Germinal center (tissue), 1 donor: ENCODE measurements around the gene LCN2.
"Not testable (repeated sequence)": the region's sequence is repeated elsewhere in the genome, so short reads cannot be mapped to it uniquely, and the experiment has no call there.

Experiments
- DNase-seq: peaks from one replicate; pipeline ENCODE4 v3.0.0; 2012; ENCODE audit warnings: mixed read lengths, low spot score

The LCN2 gene

GRCh38 chr9:128149001-128149701 is at the start of gene LCN2:
Gene LCN2 (plus strand): TSS chr9:128149453. CDS start chr9:128149526, 73 bp downstream.
- DNase-seq = no peak

DNA sequence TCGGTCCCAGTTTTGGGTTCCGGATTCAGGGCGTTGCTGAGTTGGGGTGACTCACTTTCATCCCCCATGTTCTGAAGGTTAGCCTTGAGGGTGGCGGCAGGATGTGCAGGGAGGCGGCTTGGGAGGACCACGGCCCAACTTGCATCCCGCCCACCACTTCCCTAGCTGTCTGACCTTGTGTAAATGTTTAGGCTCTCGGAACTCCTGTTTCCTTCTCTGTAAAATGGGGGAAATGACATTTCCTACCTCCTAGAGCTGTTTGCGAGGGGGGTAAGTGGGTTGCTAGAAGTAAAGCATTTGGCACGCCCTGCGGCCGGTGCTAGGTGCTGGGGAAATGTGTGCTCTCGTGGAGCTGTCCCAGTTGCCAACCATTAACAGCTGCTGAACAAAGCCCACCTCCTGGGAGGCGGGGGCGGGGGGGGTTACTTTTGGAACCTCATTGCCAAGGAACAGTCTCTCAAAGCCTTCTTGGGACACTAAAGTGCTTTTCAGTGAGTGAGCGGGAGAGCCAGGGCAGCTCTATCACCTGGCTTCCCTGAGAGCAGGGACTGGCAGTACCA is 49.2 kb upstream of the LCN2 start:
- no peak for DNase-seq

GRCh38 chr9:128100581-128100980 is 48.7 kb upstream of the LCN2 start:
- no peak for DNase-seq

- no peak for DNase-seq
These were observed 48.0 kb upstream of the LCN2 start for GRCh38 chr9:128101231-128101661.

- no peak for DNase-seq
These were observed 47.6 kb upstream of the LCN2 start for GRCh38 chr9:128101690-128102089.

DNA sequence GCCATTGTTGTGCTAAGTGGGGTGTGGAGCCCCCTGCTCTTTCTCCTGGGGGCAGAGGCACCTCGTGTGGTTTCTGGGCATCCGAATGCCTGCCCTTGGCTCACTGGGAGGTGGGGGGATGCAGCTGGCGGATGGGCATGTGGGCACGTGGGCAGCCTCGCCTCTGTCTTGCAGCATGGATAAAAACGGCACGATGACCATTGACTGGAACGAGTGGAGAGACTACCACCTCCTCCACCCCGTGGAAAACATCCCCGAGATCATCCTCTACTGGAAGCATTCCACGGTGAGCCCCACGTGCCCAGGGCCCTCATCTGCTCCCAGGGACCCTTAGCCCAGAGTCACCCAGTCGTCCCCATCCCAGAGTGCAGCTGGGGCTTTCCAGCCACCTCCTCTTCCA is 47.1 kb upstream of the LCN2 start:
- DNase-seq = no peak

GRCh38 chr9:128102861-128103588 is 46.2 kb upstream of the LCN2 start:
- DNase-seq = no peak

DNA sequence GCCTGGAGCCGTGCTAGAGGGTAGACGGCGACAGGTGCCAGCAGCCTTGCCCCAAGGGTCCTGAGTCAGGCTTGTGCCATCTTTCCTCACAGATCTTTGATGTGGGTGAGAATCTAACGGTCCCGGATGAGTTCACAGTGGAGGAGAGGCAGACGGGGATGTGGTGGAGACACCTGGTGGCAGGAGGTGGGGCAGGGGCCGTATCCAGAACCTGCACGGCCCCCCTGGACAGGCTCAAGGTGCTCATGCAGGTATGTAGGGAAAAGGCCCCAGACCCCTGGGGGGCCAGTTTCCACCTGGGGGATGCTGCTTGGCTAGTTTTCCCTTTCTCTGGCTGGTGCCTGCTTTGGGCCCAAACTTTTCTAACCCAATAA is 45.7 kb upstream of the LCN2 start:
- no peak for DNase-seq

DNA sequence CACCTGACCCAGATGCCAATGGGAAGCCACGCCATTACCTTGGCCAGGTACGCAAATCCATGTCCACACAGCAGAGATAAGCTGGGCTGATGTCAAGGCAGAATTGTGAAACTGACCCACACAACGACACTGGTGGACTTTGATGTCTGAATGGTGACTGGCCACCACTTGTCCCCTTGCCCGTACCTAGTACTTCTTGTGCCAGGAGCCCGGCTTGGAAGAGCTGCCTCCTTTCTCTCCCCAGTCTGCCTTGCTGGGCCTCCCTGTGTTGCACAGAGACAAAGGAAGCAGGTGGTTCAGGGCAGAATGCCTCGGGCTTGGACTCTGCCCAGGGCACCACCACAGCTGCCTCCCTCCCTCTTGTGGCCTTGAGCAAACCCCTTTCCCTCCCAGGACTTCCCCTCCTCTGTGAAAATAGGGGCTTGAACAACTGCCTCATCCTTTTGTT is 45.1 kb upstream of the LCN2 start:
- no peak for DNase-seq

DNA sequence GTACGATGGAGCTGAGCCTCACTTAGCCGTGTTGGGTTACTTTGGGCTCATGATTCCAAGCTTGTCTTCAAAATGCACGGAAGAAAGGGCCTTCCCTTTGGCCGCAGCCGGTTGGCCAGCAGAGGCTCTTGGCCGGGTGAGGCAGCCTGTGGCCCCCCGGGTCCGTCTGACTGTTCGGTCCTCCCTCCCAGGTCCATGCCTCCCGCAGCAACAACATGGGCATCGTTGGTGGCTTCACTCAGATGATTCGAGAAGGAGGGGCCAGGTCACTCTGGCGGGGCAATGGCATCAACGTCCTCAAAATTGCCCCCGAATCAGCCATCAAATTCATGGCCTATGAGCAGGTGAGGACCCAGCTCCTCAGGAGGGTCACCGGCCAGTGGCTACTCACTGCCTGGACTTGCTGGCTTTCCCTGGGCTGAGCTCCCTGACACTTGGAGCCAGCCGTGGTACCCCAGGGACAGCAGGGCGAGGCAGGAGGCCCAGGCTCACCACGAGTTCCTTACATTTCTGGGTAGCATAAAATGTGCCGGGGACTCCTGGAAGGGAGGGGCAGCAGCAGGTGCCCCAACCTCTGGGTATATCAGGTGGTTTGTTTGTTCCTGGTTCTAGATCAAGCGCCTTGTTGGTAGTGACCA is 43.6 kb upstream of the LCN2 start:
- DNase-seq = no peak

DNA sequence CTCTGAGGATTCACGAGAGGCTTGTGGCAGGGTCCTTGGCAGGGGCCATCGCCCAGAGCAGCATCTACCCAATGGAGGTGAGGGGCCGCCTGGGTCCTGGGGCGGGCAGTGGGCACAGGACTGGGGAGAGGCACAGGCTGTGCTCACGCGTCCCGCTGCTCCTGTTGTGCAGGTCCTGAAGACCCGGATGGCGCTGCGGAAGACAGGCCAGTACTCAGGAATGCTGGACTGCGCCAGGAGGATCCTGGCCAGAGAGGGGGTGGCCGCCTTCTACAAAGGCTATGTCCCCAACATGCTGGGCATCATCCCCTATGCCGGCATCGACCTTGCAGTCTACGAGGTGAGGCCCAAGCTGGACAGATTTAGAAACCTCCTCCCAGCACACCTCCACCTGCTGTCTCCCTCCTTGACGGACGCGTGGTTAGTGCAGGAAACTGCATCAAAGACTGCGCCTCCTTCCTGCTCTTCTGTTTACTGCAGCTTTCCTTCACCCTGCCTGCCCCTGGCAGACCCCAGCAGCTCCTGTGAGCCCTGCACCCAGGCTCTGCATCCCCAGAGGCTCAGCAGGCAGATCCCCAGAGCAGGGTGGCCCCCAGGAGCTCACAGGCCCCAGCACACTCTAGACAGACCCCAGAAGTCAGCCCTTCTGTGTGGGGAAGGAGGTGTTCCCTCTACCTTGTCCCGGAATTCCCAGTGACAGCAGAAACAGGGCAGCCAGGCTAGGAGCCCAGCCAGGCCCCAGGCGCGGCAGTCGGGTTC is 42.9 kb upstream of the LCN2 start:
- DNase-seq = no peak

DNA sequence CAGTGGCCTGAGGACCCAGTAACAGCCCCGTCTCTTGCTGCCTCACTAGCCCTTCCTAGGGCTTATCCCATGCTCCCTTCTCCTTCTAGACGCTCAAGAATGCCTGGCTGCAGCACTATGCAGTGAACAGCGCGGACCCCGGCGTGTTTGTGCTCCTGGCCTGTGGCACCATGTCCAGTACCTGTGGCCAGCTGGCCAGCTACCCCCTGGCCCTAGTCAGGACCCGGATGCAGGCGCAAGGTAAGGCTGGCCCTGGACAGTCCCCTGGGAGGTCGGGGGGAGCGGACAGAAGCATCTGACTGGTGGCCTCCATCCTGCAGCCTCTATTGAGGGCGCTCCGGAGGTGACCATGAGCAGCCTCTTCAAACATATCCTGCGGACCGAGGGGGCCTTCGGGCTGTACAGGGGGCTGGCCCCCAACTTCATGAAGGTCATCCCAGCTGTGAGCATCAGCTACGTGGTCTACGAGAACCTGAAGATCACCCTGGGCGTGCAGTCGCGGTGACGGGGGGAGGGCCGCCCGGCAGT is 42.2 kb upstream of the LCN2 start:
- DNase-seq = no peak

DNA sequence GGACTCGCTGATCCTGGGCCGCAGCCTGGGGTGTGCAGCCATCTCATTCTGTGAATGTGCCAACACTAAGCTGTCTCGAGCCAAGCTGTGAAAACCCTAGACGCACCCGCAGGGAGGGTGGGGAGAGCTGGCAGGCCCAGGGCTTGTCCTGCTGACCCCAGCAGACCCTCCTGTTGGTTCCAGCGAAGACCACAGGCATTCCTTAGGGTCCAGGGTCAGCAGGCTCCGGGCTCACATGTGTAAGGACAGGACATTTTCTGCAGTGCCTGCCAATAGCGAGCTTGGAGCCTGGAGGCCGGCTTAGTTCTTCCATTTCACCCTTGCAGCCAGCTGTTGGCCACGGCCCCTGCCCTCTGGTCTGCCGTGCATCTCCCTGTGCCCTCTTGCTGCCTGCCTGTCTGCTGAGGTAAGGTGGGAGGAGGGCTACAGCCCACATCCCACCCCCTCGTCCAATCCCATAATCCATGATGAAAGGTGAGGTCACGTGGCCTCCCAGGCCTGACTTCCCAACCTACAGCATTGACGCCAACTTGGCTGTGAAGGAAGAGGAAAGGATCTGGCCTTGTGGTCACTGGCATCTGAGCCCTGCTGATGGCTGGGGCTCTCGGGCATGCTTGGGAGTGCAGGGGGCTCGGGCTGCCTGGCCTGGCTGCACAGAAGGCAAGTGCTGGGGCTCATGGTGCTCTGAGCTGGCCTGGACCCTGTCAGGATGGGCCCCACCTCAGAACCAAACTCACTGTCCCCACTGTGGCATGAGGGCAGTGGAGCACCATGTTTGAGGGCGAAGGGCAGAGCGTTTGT is 41.6 kb upstream of the LCN2 start:
- no peak for DNase-seq

DNA sequence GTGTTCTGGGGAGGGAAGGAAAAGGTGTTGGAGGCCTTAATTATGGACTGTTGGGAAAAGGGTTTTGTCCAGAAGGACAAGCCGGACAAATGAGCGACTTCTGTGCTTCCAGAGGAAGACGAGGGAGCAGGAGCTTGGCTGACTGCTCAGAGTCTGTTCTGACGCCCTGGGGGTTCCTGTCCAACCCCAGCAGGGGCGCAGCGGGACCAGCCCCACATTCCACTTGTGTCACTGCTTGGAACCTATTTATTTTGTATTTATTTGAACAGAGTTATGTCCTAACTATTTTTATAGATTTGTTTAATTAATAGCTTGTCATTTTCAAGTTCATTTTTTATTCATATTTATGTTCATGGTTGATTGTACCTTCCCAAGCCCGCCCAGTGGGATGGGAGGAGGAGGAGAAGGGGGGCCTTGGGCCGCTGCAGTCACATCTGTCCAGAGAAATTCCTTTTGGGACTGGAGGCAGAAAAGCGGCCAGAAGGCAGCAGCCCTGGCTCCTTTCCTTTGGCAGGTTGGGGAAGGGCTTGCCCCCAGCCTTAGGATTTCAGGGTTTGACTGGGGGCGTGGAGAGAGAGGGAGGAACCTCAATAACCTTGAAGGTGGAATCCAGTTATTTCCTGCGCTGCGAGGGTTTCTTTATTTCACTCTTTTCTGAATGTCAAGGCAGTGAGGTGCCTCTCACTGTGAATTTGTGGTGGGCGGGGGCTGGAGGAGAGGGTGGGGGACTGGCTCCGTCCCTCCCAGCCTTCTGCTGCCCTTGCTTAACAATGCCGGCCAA is 40.8 kb upstream of the LCN2 start:
- no peak for DNase-seq

GRCh38 chr9:128109050-128109709 is 40.1 kb upstream of the LCN2 start:
- DNase-seq = no peak

DNA sequence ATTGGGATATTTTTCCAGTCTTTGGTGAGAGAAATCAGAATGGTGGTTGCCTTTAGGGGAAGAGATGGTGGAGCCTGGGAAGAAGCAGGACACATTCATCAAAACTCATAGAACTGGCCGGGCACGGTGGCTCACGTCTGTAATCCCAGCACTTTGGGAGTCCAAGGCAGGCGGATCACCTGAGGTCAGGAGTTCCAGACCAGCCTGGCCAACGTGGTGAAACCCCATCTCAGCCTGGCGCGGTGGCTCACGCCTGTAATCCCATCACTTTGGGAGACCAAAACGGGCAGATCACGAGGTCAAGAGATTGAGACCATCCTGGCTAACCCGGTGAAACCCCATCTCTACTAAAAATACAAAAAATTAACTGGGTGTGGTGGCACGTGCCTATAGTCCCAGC is 37.5 kb upstream of the LCN2 start:
- not testable (repeated sequence) for DNase-seq

DNA sequence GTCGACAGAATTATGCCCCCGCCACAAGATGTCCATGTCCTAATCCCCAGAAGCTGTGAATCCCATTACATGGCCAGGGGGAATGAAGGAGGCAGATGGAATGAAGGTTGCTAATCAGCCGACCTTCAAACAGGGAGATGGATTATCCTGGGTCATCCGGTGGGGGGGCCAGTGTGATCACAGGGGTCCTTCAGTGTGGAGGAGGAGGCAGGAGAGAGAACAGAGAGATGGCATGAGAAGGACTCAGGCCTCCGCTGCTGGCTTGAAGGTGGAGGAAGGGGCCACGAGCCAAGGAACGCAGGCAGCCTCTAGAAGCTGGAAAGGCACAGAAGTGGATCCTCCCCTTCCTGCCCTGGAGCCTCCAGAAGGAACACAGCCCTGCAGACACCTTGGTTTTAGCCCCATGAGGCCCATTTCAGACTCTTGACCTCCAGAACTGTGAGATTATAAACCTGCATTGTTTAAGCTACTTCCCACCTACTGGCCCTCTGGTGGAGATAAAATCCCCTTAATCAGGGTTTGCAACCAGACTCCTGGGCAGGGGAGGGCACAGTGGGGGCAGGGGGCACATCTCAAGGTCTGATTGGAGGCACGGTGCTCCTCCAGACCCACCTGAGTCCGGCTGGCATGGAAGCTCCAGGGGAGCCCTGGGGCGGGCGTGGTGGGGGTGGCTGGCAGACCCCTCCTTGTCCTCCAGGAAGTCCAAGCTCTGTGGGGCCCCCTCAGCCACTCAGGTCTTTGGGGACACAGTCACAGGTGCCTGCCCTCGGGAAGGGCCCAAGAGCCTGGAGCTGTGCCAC is 35.5 kb upstream of the LCN2 start:
- DNase-seq = no peak

DNA sequence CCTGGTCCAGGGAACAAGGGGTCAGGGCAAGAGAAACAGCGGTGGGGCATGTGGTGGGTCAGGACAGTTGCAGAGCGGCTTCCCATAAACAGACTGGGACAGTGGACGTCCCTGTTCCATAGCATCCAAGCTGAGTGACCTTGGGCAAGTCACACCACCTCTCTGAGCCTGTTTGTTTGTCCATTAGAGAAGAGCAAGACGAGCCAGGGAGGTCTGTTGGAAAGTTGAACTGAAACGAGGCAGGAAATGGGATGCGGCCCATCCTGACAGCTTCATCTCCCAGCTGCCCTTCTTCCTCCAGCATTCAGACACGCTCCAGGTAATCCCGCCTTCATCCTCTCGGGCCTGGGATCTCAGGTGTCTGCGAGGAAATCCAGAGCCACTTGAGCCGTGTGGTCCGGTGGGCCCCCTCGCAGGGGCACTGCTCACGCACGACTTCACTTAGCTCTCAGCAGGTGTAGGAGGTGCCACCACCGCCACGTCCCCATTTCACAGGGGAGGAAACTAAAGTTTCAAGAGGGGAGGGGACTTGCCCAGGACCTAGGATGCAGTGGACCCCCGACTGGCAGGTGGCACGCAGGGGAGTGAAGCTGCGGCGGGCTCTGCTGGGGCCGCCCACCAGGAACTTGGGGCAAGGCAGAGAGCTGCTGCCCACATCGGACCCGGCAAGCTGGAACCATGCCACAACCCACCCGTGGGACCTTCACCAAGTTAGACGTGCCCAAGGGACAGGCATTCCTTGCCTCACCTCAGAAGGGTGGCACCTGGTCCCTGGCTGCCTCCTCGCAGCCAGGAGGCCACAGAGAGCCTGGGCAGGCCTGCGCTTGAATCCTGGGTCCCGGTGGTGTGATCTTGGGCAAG is 34.7 kb upstream of the LCN2 start:
- no peak for DNase-seq
